BJ (cell line): ENCODE results near the gene FBXO17. TPM values are rescaled to one million over a fixed set of nuclear protein-coding genes. Genes with fewer than 3 reads are reported as not detected.

Experiments used
- CTCF ChIA-PET: fragments of 350-600 bp; formaldehyde crosslinking; extraction: SDS; loops from one replicate; lab custom pipeline; 2021; ENCODE audit warnings: antibody characterized with exemption, inconsistent platforms; lab: Yijun Ruan, JAX
- POLR2A ChIA-PET: fragments of 300-600 bp; sonication (Branson Sonifier 250); formaldehyde crosslinking; extraction: SDS; loops from one replicate; lab custom pipeline; 2021; ENCODE audit warnings: antibody characterized with exemption; lab: Charles Lee
- DNase-seq: peaks from one replicate; pipeline ENCODE4 v3.0.0-alpha.2; 2011; ENCODE audit warnings: low read depth
- H3K27me3 ChIP-seq: 2 replicates; pipeline ENCODE4 v1.6.0; 2011; ENCODE audit warnings: low read length; ENCODE audit not compliant: control insufficient read depth, insufficient read depth
- H3K36me3 ChIP-seq: 2 replicates; pipeline ENCODE4 v1.5.1; 2011; ENCODE audit warnings: low read length; ENCODE audit not compliant: control insufficient read depth, insufficient read depth
- H3K4me3 ChIP-seq: 2 replicates; pipeline ENCODE4 v1.5.1; 2011; ENCODE audit warnings: low read depth, mild to moderate bottlenecking, control low read depth, low read length
- polyA minus RNA-seq: library from RNA; depleted of rRNA, polyadenylated mRNA; stranded (reverse); fragments of >200 nt; gene quantifications from 2 replicates; pipeline ENCODE4 v1.2.3, GENCODE V29; 2011; rRNA and poly(A)+ RNA removed
- polyA plus RNA-seq: library from polyadenylated mRNA; depleted of rRNA; stranded (reverse); fragments of >200 nt; gene quantifications from 2 replicates; pipeline ENCODE4 v1.2.3, GENCODE V29; 2011; rRNA removed
- TF ChIP-seq, protein P1 (sequence below): IDR thresholded peaks from 2 replicates; pipeline ENCODE4 v1.5.1; 2011; ENCODE audit warnings: low read depth, mild to moderate bottlenecking, control low read depth, inconsistent platforms, low read length, moderate library complexity; ENCODE audit not compliant: insufficient read depth

Gene FBXO17, protein sequence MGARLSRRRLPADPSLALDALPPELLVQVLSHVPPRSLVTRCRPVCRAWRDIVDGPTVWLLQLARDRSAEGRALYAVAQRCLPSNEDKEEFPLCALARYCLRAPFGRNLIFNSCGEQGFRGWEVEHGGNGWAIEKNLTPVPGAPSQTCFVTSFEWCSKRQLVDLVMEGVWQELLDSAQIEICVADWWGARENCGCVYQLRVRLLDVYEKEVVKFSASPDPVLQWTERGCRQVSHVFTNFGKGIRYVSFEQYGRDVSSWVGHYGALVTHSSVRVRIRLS
- polyA plus RNA-seq (14.5 and 19.5 TPM in 2 replicates), polyA minus RNA-seq (4.6 and 5.6 TPM in 2 replicates)

DNA sequence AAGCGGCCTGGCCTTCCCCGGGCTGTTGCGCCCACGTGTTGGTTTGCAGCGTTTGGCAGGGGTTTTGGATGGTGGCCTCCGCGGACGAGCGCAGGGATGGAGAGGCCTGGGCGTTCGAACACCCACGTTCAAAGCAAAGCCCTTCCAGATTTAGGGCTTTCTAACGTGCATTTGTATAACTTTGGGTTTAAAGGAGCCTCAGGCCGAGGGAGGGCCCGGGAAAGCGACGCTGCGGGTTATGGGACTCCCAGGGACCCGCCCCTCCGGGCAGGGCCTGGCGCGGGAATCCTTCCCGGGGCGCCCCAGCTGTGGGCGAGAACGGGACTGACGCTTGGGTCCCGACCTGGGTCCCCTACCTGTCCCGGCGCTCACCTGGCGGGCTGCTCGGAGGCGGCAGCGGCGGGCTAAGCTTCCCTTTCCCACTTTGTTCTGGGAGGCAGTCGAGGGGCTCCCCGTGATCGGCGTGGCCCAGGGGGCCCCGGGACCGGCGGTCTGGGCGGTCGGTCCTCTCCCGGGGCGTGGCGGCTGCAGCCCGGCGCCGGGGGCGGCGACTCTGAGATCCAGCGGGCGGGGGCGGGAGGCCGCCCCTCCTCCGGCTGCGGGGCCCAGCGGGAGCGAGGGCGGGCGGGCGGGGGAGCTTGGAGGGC lies at the start of gene FBXO17:
Gene FBXO17, minus strand, starts transcription at position 529 of the 647 bp plus-strand sequence. CDS start 25,423 bp downstream, outside the sequence.
- POLR2A ChIA-PET = no interaction called here
- CTCF ChIA-PET = interaction anchor here (0.6 to 3.9 kb wide), 12 partner anchors 10 to 423 kb away, joined by 3 to 31 read pairs (median 3); no protein-coding TSS in a partner anchor
- no peak for DNase-seq
- H3K4me3 ChIP-seq = peak within 1 kb of the TSS; percentile 70
- H3K36me3 ChIP-seq = no peaks in the 10 kb centered on the region
- TF ChIP-seq, protein P1, sequence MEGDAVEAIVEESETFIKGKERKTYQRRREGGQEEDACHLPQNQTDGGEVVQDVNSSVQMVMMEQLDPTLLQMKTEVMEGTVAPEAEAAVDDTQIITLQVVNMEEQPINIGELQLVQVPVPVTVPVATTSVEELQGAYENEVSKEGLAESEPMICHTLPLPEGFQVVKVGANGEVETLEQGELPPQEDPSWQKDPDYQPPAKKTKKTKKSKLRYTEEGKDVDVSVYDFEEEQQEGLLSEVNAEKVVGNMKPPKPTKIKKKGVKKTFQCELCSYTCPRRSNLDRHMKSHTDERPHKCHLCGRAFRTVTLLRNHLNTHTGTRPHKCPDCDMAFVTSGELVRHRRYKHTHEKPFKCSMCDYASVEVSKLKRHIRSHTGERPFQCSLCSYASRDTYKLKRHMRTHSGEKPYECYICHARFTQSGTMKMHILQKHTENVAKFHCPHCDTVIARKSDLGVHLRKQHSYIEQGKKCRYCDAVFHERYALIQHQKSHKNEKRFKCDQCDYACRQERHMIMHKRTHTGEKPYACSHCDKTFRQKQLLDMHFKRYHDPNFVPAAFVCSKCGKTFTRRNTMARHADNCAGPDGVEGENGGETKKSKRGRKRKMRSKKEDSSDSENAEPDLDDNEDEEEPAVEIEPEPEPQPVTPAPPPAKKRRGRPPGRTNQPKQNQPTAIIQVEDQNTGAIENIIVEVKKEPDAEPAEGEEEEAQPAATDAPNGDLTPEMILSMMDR = no peak
- H3K27me3 ChIP-seq = no peaks in the 10 kb centered on the region; the same call in 1 of the 2 replicates

DNA sequence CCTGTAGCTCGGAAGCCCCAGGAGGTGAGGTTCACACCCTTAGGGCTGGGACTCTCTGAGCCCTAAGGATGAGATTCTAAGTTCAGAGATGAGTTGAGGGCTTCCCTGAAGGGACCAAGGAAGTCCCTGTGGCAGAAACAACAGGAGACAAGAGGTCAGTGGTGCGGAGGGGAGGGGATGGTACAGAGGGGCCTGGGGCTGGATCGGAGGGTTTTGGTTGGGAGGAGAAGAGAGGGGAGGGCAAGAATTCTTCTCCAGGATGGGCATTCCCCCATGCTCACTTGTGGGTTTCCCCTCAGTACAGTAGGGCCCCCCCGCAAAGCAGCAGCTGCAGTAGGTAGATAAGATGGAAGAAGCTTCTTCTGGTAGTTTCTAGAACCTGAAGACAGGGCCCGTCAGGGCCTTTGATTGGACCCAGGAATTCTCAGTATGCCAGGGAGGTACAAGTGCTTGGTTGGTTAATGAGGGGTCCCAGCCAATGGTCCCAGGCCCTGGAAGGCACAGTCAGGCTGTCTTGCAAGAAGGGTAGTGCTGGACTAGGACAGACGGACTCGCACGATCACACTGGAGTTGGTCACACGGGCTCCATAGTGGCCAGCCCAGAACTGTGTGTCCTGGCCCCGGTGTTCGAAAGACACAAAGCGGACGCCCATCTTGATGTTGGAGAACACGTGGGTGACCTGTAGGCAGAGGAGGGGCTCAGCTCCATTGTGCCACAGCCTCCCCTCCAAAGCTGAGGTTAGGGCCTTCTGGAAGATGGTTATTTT lies 49.5 kb upstream of the FBXO17 start:
- no peak overlapping the region for H3K4me3 ChIP-seq
- H3K36me3 ChIP-seq = no peaks in the 10 kb centered on the region
- TF ChIP-seq, protein P1 = no peak
- POLR2A ChIA-PET = no interaction called here
- H3K27me3 ChIP-seq = no peaks in the 10 kb centered on the region
- DNase-seq = no peak
- CTCF ChIA-PET = interaction anchor here (0.6 kb wide), 1 partner anchor 27 kb away, joined by 3 read pairs; no protein-coding TSS in a partner anchor

DNA sequence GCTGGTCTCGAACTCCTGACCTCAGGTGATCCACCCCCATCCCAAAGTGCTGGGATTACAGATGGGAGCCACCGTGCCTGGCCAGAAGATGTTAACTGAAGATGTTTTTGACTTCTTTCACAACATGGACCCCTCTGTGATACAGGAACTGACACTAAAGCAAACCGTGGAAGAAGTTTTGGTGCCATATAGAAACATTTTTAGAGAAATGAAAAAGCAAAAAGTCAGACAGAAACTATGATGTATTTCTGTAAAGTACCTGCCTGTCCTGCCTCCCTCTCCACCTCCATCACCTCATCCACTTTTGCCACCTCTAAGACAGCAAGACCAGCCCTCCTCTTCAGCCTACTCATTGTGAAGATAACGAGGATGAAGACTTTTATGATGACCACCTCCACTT lies 45.5 kb upstream of the FBXO17 start:
- 0 out of 2 replicates have a peak, but pooled peaks cover under 1% of the 10 kb centered on the region for H3K27me3 ChIP-seq
- no peak for DNase-seq
- POLR2A ChIA-PET = no interaction called here
- H3K4me3 ChIP-seq = no peak overlapping the region
- no peaks in the 10 kb centered on the region for H3K36me3 ChIP-seq
- CTCF ChIA-PET = no interaction called here
- TF ChIP-seq, protein P1 = no peak

DNA sequence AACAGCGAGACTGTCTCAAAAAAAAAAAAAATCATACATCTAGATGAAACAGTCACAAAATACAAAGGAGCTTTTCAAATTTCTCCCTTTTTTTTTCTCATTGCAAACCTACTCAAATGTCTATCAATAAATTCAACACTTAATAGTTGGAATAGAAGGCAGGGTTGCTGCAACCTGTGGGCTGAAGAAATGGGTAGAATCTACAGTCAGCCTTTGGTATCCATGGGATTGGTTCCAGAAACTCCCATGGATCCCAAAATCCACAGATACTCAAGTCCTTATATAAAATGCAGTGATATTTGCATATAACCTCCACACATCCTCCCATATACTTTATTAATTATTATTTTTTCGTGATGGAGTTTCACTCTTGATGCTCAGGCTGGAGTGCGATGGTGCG lies 42.1 kb upstream of the FBXO17 start:
- POLR2A ChIA-PET = no interaction called here
- Histone ChIP-seq H3K36me3 (no peaks in the 10 kb centered on the region), H3K4me3 (no peak overlapping the region), H3K27me3 (peaks cover 1% of the 10 kb centered on the region; the same call in 1 of the 2 replicates)
- no peak for DNase-seq
- CTCF ChIA-PET = no interaction called here
- TF ChIP-seq, protein P1 = no peak

DNA sequence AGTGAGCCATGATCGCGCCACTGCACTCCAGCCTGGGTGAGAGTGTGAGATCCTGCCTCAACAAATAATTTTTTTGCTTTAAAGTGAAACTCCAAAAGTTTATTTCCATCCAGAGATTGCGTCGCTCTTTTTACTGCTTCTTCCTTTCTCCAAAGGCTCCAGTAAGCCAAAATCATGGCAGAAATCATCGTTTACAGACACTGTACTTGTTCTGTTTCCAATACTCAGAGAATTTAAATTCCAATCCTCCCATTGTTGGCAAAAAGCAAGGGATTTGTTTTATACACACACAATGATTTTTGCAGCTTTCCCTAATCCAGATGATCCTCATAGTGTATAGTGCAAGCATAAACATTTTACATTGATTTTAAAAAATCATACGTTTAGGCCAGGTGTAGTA lies 41.5 kb upstream of the FBXO17 start:
- Histone ChIP-seq H3K4me3 (no peak overlapping the region), H3K36me3 (no peaks in the 10 kb centered on the region), H3K27me3 (peaks cover 1% of the 10 kb centered on the region; the same call in 1 of the 2 replicates)
- no peak for DNase-seq
- TF ChIP-seq, protein P1 = no peak
- ChIA-PET CTCF (interaction anchor here (0.7 kb wide), 1 partner anchor 34 kb away, joined by 6 read pairs; no protein-coding TSS in a partner anchor), POLR2A (no interaction called here)
